HG02884 (cell line): ENCODE results near the gene FGFRL1.

Source experiments
- ATAC-seq: cut with Tn5 transposase; IDR thresholded peaks from one replicate; pipeline ENCODE4 v1.9.1; 2021; ENCODE audit warnings: mild to moderate bottlenecking, moderate library complexity; ENCODE audit not compliant: unreplicated experiment

The FGFRL1 gene

GRCh38 chr4:1062419-1062818 lies 51.0 kb downstream of the FGFRL1 start:
- ATAC-seq, result no peak

DNA sequence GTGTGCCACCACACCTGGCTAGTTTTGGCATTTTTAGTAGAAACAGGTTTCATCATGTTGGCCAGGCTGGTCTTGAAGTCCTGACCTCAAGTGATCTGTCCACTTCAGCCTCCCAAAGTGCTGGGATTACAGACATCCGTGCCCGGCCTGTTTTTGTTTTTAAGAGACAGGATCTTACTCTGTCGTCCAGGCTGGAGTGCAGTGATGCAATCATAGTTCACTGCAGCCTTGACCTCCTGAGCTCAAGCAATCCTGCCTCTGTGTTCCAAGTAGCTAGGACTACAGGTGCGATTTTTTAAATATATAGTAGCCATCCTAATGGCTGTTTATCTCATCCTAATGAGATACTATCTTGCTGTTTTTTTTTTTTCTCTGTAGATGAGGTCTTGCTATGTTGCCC lies 54.3 kb downstream of the FGFRL1 start:
- no peak for ATAC-seq

DNA sequence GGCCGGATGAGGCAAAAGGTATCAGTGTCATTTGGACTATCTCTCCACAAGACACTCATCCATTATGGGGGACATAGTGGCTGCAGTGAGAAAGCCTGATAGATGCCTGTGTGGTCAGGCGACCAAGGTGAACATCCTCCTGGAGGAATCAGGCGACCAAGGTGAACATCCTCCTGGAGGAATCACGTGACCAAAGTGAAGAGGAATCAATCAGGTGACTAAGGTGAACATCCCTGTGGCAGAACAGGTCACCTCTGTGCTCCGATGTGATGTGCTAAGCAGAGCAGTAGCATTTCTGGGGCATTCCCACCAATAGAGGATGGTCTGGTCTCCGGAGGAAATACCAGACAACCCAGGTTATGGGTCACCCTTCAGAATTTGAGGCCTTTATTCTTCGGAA lies 58.0 kb downstream of the FGFRL1 start:
- ATAC-seq, result no peak

- no peak for ATAC-seq
These were observed 61.5 kb downstream of the FGFRL1 start for GRCh38 chr4:1072830-1073446.

DNA sequence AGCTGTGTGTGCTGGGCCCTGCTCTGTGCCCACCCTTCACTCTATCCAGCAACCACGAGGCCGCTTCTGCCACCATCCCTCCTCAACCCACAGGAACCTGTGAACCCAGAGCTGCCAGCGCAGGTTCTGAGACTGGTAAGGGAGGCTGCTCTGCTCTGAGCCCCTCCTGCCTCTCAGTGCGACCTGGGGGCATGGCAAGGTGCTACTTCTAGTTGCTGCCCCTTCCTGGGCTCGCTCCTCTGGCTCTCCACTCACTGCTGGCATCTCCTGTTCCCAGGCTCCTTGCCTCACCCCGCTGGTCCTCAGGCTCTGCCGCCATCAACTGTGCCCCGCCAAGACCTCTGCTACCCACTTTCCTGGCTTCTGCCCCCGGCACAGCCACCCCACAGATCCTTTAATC lies 62.7 kb downstream of the FGFRL1 start:
- no peak for ATAC-seq

DNA sequence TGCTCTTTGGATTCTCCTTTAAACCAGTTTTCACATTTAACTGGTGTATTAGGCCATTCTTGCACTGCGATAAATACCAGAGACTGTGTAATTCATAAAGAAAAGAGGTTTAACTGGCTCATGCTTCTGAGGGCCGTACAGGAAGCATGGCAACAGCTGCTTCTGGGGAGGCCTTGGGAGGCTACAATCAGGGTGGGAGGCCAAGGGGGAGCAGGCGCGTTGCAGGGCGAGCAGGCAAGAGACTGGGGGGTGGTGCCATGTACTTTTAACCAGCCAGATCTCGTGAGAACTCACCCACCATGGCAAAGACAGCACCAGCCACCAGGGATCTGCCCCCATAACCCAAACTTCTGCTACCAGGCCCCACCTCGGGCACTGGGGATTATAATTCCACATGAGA lies 63.8 kb downstream of the FGFRL1 start:
- ATAC-seq, result no peak

DNA sequence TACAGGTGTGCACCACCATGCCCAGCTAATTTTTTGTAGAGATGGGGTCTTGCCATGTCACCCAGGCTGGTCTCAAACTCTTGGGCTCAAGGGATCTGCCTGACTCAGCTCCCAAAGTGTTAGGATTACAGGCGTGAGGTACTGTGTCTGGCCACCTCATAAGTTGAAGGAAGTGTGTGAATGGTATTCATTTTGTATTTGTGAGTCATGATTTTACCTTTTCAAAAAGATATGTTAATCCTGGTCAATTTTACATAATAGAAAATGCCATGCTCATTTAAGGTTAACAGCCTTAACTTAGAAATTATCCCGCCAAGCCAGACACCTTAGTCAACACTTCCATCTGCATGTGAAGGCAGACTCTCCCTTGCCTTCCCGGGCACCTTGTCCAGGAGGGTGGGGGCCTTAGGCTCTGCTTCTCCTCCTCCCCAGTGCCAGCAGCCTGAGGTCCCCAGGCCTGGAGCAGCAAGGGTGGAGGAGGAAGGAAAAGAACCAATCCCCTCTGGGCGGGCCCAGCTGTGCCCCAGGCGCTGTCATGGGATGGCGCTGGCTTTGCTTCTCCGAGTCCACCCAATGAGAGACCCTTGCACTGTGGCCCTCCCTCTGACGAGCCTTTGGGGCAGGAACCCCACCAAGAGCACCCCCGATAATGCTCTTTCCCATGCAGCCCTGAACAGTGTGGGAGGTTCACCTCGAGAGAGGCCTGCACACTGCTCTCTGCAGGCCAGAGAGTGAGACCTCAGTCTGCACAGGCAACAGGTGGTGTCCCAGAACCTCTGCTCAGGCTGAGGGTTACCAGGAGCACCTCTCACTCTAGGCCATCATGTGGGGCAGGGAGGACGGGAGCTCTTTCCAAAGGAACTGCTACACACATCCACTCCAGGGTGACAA lies 64.6 kb downstream of the FGFRL1 start:
- no peak for ATAC-seq
